SK-N-SH (cell line): ENCODE measurements around the gene CYP3A5. TPM values are rescaled to one million over a fixed set of nuclear protein-coding genes. Genes with fewer than 3 reads are reported as not detected.
"Not testable (repeated sequence)": the region's sequence is repeated elsewhere in the genome, so short reads cannot be mapped to it uniquely, and the experiment has no call there.

Experiments used
- CTCF ChIA-PET: fragments of 300-600, 350-600 bp; formaldehyde crosslinking; extraction: SDS; loops from one replicate; lab custom pipeline; 2021; lab: Yijun Ruan, JAX
- POLR2A ChIA-PET: fragments of 350-600 bp; sonication (Branson Sonifier 250); formaldehyde crosslinking; extraction: SDS; loops from one replicate; lab custom pipeline; 2020; ENCODE audit warnings: antibody characterized with exemption, inconsistent platforms; lab: Yijun Ruan, JAX
- DNase-seq: peaks from one replicate; pipeline ENCODE4 v3.0.0; 2012
- H2AFZ ChIP-seq: fragments of 200-600 bp; sonication (generic); 2 replicates; pipeline ENCODE4 v1.8.1; 2016; ENCODE audit warnings: antibody characterized with exemption, mild to moderate bottlenecking, low read depth
- H3F3A ChIP-seq: fragments of 200-600 bp; sonication (generic); replicated peaks from 2 replicates; pipeline ENCODE3; 2016; ENCODE audit warnings: antibody characterized with exemption, mild to moderate bottlenecking; ENCODE audit not compliant: insufficient read depth
- H3K27ac ChIP-seq, 2 experiments: fragments of 200-500 bp in 1 of 2; fragments of 200-600 bp in 1 of 2; sonication (Bioruptor generic) in 1 of 2; sonication (generic), shearing (Covaris generic) in 1 of 2; 2 replicates each; pipeline versions ENCODE4 v1.5.1 to v1.6.1; 2014 to 2016; ENCODE audit warnings: low read depth in 2 of 2, inconsistent platforms in 1 of 2, low read length in 1 of 2, mild to moderate bottlenecking in 1 of 2, mixed read lengths in 1 of 2
- H3K27me3 ChIP-seq: fragments of 200-600 bp; sonication (generic), shearing (Covaris generic); 2 replicates; pipeline ENCODE4 v1.6.1; 2016; ENCODE audit warnings: mixed run types; ENCODE audit not compliant: insufficient read depth
- H3K36me3 ChIP-seq, 2 experiments: fragments of 200-500 bp in 1 of 2; fragments of 200-600 bp in 1 of 2; sonication (Bioruptor generic) in 1 of 2; sonication (generic) in 1 of 2; replicated peaks in 1 of 2; 2 replicates each; pipeline versions ENCODE3 to v1.5.1; 2014 to 2016; ENCODE audit warnings: low read length in 1 of 2, mild to moderate bottlenecking in 1 of 2; ENCODE audit not compliant: insufficient read depth in 2 of 2, control insufficient read depth in 1 of 2
- H3K4me1 ChIP-seq, 2 experiments: fragments of 200-500 bp in 1 of 2; fragments of 200-600 bp in 1 of 2; sonication (Bioruptor generic) in 1 of 2; sonication (generic), shearing (Covaris generic) in 1 of 2; 2 replicates each; pipeline versions ENCODE4 v1.5.1 to v1.6.1; 2014 to 2016; ENCODE audit warnings: low read depth in 1 of 2, low read length in 1 of 2, mixed run types in 1 of 2; ENCODE audit not compliant: insufficient read depth in 2 of 2, control insufficient read depth in 1 of 2
- H3K4me2 ChIP-seq: fragments of 200-600 bp; sonication (generic), shearing (Covaris generic); 2 replicates; pipeline ENCODE4 v1.6.1; 2017; ENCODE audit warnings: mixed run types
- H3K4me3 ChIP-seq, 2 experiments: fragments of 200-500 bp in 1 of 2; fragments of 200-600 bp in 1 of 2; sonication (Bioruptor generic) in 1 of 2; sonication (generic), shearing (Covaris generic) in 1 of 2; 2 replicates each; pipeline versions ENCODE4 v1.5.1 to v1.8.1; 2014 to 2016; ENCODE audit warnings: low read depth in 2 of 2, inconsistent platforms in 1 of 2, low read length in 1 of 2, mild to moderate bottlenecking in 1 of 2, mixed read lengths in 1 of 2, moderate library complexity in 1 of 2
- H3K79me2 ChIP-seq: fragments of 200-600 bp; sonication (generic); 2 replicates; pipeline ENCODE4 v1.8.1; 2017; ENCODE audit warnings: mild to moderate bottlenecking; ENCODE audit not compliant: insufficient read depth
- H3K9ac ChIP-seq: fragments of 200-600 bp; sonication (generic); 2 replicates; pipeline ENCODE4 v1.6.1; 2017; ENCODE audit warnings: mixed run types
- H3K9me2 ChIP-seq: fragments of 200-600 bp; sonication (generic); 2 replicates; pipeline ENCODE4 v1.6.1; 2017; ENCODE audit warnings: mixed run types
- H3K9me3 ChIP-seq: fragments of 200-600 bp; sonication (generic); 2 replicates; pipeline ENCODE4 v1.6.1; 2017; ENCODE audit warnings: mixed run types, mild to moderate bottlenecking, moderate library complexity
- H4K20me1 ChIP-seq: fragments of 200-600 bp; sonication (generic); 2 replicates; pipeline ENCODE4 v1.6.1; 2017; ENCODE audit warnings: mild to moderate bottlenecking, mixed run types; ENCODE audit not compliant: insufficient read depth
- EZH2phosphoT487 ChIP-seq: fragments of 200-600 bp; sonication (generic); IDR thresholded peaks from 2 replicates; pipeline ENCODE4 v1.6.1; 2017; ENCODE audit warnings: low read depth, mixed run types, mild to moderate bottlenecking, antibody characterized with exemption, moderate library complexity, borderline replicate concordance
- FOXJ3 ChIP-seq: sonication (generic); formaldehyde crosslinking; IDR thresholded peaks from 2 replicates; pipeline ENCODE4 v1.5.1; 2020; ENCODE audit warnings: mild to moderate bottlenecking, missing genetic modification reagents
- GATA2 ChIP-seq: sonication (generic); formaldehyde crosslinking; IDR thresholded peaks from 2 replicates; pipeline ENCODE4 v1.5.0; 2020; ENCODE audit warnings: mild to moderate bottlenecking, missing genetic modification reagents
- MXI1 ChIP-seq: IDR thresholded peaks from 2 replicates; pipeline ENCODE4 v1.6.1; 2012; ENCODE audit warnings: mild to moderate bottlenecking, low read depth, low read length, improper control_type of control experiment
- SIN3A ChIP-seq: IDR thresholded peaks from 2 replicates; pipeline ENCODE4 v1.6.1; 2012; ENCODE audit warnings: low read depth, mild to moderate bottlenecking, low read length, moderate library complexity, borderline replicate concordance
- WGBS: methylation state at CpG from one replicate; pipeline ENCODE4 v1.1.6; 2017; ENCODE audit warnings: low lambda C conversion rate; 5-methylcytosine and 5-hydroxymethylcytosine counted together
- polyA plus RNA-seq, 3 experiments: library from polyadenylated mRNA; depleted of rRNA; stranded (reverse); fragments of >200 nt; gene quantifications; 2 replicates each; pipeline ENCODE4 v1.2.3, GENCODE V29; 2012
- TF ChIP-seq, protein P1 (sequence below): IDR thresholded peaks from 2 replicates; pipeline ENCODE4 v1.4.0; 2012; ENCODE audit warnings: low read depth, borderline replicate concordance
- TF ChIP-seq, protein P2 (sequence below): IDR thresholded peaks from 2 replicates; pipeline ENCODE4 v1.4.0; 2012; ENCODE audit warnings: low read depth, borderline replicate concordance
- TF ChIP-seq, protein P3 (sequence below): IDR thresholded peaks from 2 replicates; pipeline ENCODE4; 2012

CYP3A5 gene
- polyA plus RNA-seq, 1 of the 3 experiments (the other 2 are of a cell fraction), result 0.25 TPM

DNA sequence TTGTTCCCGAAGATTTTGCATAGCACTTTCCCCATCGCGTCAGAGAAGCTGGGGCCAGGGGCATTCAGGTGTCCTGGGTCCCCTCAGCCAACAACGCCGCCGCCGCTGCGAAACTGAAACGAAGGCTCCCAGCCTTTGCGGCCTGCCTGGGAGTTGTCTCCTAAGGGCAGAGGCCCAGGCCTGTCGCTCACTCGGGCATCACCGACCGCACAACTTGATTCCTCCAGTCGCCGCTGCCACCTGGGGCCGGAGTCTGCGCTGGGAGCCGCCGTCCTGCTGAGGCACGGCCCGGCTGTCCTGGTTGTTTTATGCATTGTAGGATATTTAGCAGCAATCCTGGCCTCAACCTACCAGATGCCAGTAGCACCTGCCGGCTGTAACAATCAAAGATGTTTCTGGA, 41.1 kb downstream of the CYP3A5 start:
- Histone ChIP-seq H3K4me1 (no peaks in the 10 kb centered on the region), H2AFZ (no peak overlapping the region), H3K79me2 (no peaks in the 10 kb centered on the region), H3K27ac (no peak overlapping the region), H3K36me3 (peaks cover 0 to under 1% of the 10 kb centered on the region in 2 experiments), H3F3A (no peaks in the 10 kb centered on the region), H3K27me3 (no peaks in the 10 kb centered on the region), H3K9ac (no peak overlapping the region), H4K20me1 (no peaks in the 10 kb centered on the region), H3K4me3 (no peak overlapping the region), H3K4me2 (no peak overlapping the region), H3K9me2 (no peaks in the 10 kb centered on the region), H3K9me3 (no peaks in the 10 kb centered on the region)
- DNase-seq, result no peak
- ChIA-PET CTCF (no interaction called here), POLR2A (no interaction called here)
- 94% methylated on average over 23 of the region's 23 CpGs for WGBS
- TF ChIP-seq, protein P1, sequence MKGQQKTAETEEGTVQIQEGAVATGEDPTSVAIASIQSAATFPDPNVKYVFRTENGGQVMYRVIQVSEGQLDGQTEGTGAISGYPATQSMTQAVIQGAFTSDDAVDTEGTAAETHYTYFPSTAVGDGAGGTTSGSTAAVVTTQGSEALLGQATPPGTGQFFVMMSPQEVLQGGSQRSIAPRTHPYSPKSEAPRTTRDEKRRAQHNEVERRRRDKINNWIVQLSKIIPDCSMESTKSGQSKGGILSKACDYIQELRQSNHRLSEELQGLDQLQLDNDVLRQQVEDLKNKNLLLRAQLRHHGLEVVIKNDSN, result no peak
- TF ChIP-seq GATA2 (CRISPR knock-in tag) (no peak), SIN3A (no peak), FOXJ3 (no peak), MXI1 (no peak), EZH2phosphoT487 (no peak)
- TF ChIP-seq, protein P2, sequence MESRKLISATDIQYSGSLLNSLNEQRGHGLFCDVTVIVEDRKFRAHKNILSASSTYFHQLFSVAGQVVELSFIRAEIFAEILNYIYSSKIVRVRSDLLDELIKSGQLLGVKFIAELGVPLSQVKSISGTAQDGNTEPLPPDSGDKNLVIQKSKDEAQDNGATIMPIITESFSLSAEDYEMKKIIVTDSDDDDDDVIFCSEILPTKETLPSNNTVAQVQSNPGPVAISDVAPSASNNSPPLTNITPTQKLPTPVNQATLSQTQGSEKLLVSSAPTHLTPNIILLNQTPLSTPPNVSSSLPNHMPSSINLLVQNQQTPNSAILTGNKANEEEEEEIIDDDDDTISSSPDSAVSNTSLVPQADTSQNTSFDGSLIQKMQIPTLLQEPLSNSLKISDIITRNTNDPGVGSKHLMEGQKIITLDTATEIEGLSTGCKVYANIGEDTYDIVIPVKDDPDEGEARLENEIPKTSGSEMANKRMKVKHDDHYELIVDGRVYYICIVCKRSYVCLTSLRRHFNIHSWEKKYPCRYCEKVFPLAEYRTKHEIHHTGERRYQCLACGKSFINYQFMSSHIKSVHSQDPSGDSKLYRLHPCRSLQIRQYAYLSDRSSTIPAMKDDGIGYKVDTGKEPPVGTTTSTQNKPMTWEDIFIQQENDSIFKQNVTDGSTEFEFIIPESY, result no peak
- TF ChIP-seq, protein P3, sequence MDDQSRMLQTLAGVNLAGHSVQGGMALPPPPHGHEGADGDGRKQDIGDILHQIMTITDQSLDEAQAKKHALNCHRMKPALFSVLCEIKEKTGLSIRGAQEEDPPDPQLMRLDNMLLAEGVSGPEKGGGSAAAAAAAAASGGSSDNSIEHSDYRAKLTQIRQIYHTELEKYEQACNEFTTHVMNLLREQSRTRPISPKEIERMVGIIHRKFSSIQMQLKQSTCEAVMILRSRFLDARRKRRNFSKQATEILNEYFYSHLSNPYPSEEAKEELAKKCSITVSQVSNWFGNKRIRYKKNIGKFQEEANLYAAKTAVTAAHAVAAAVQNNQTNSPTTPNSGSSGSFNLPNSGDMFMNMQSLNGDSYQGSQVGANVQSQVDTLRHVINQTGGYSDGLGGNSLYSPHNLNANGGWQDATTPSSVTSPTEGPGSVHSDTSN, result no peak

DNA sequence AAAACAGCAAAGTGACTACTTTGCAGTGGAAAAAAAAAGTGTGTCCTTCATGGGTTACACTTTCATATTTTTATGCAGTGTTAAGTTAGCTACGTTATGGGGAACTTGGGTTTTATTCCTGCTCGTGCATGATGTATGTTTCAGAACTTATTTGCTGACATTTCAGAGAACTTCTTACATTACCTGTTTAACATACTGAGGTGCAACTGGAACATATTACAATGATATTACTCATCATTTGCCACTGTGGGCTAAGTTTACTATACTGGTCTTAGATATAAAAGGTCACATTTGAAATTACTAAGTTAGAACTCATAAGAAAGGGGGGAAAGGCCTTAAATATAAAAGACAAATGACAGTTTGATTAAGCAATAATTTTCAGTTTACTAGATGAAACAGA, 42.4 kb downstream of the CYP3A5 start:
- H3K9me2 ChIP-seq, H3K9me3 ChIP-seq, H3K4me2 ChIP-seq, DNase-seq, H3K4me3 ChIP-seq, POLR2A ChIA-PET, CTCF ChIA-PET, H3K27me3 ChIP-seq, H3K9ac ChIP-seq, H4K20me1 ChIP-seq, H3K4me1 ChIP-seq, H3K27ac ChIP-seq, H3F3A ChIP-seq, H3K79me2 ChIP-seq, H2AFZ ChIP-seq, H3K36me3 ChIP-seq: not testable (repeated sequence)
- WGBS, result 90% methylated on average over 2 of the region's 2 CpGs
